Measurements from ENCODE around the gene IGSF21.

GRCh38 chr1:18398791-18399530 lies 291.4 kb downstream of the IGSF21 start:
- TF ChIP-seq TAF1 (IDR thresholded peaks at IDR 0.05; ENCODE audit: low read depth) (no peak), FOXM1 (IDR thresholded peaks at IDR 0.05; ENCODE audit: borderline replicate concordance, low read depth) (no peak), MAX (IDR thresholded peaks at IDR 0.05) (no peak), NFIC (IDR thresholded peaks at IDR 0.05) (no peak), EP300 (IDR thresholded peaks at IDR 0.05; ENCODE audit: borderline replicate concordance) (no peak), CREB1 (IDR thresholded peaks at IDR 0.05; ENCODE audit: low read depth) (no peak)

Data from Ishikawa (cell line).